Glomerular endothelial cell (primary cell): ENCODE data around the gene PEX10. TPM values are rescaled to one million over a fixed set of nuclear protein-coding genes. Genes with fewer than 3 reads are reported as not detected.

Experiments used
- DNase-seq: peaks from one replicate; pipeline ENCODE4 v3.0.0-alpha.2; 2011; ENCODE audit warnings: low read depth, low spot score; ENCODE audit errors: extremely low read depth
- total RNA-seq: library from RNA; depleted of rRNA; stranded (reverse); fragments of >200 nt; gene quantifications from 2 replicates; pipeline ENCODE4 v1.2.3, GENCODE V29; 2015

The PEX10 gene
- total RNA-seq, 1 donor from 2014 or later, result 26.0 TPM

DNA sequence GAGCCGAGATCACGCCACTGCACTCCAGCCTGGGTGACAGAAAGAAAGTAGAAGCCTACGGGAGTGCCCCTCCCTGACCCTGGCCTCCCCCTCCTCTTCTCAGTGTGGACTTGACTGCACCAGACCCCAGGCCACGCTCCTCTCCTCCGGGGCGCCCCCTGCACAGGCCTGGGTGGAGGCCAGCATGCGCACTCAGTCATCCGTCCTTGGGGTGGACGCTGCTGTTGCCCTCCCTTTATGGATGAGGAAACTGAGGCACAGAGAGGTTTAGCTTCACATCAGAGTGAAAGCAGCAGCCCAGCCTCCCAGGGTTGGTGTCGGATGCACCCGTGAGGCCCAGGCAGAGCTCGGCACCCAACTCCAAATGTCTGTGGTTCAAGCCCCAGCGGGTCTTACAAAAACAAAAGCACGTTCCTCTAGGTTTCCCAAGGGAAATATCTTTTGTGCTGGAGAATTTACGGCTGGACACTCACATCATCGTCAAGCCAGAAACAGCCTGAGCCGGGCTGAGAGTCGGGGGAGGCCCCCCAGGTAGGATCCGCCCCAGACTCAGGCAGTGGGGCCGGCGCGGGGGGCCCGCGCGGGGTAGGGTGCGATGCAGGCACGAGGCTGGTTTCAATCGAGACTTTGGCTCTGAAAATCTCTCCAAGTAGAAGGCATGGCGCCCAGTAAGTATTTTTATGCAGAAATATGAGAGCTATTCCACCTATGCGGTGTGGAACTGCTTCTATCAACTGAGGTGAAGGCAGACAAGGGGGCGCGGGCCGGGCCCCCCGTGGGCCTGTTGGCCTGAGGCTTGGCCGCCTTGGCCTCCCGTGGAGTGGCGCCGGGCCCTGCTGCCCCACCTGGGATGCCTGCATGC lies 57.6 kb downstream of the PEX10 start:
- DNase-seq, result no peak

Other genes starting within 250 kb of the PEX10 start
- 34.9 and 56.9 TPM in 2 replicates for gene FAAP20, start 217.8 kb downstream of the PEX10 start, total RNA-seq
- gene SKI, start 184.2 kb downstream of the PEX10 start, total RNA-seq, result 50.6 and 84.2 TPM in 2 replicates
- gene MORN1, start 21.0 kb downstream of the PEX10 start, total RNA-seq, result 6.6 and 7.1 TPM in 2 replicates
- gene RER1, start 20.7 kb downstream of the PEX10 start, total RNA-seq, result 103 and 119 TPM in 2 replicates
- 0.47 TPM in 1 of 2 replicates, not detected in the other for gene PLCH2, start 63.7 kb upstream of the PEX10 start, total RNA-seq
- gene PANK4, start 114.0 kb upstream of the PEX10 start, total RNA-seq, result 19.0 and 45.3 TPM in 2 replicates
- gene HES5, start 117.7 kb upstream of the PEX10 start, total RNA-seq, result not detected in 2 replicates
- gene TNFRSF14, start 143.8 kb upstream of the PEX10 start, total RNA-seq, result 43.9 and 86.1 TPM in 2 replicates
- 44.7 and 47.3 TPM in 2 replicates for gene PRXL2B, start 174.2 kb upstream of the PEX10 start, total RNA-seq
- 0.15 and 0.93 TPM in 2 replicates for gene MMEL1, start 220.5 kb upstream of the PEX10 start, total RNA-seq